Stomach (tissue), 4 donors: ENCODE results near the gene RUNX1.

ENCODE experiments used
- CTCF ChIP-seq, 7 experiments: fragments of 450-650 bp in 4 of 7; fragments of 200-600 bp in 3 of 7; sonication (generic) in 3 of 7; IDR thresholded peaks; one replicate each; pipeline ENCODE4 v1.5.1; 2016 to 2019; ENCODE audit warnings: antibody characterized with exemption in 7 of 7, control low read depth in 2 of 7, mild to moderate bottlenecking in 1 of 7
- EP300 ChIP-seq: sonication (generic); formaldehyde crosslinking; IDR thresholded peaks from one replicate; pipeline ENCODE4 v1.6.1; 2017; ENCODE audit warnings: antibody characterized with exemption
- POLR2A ChIP-seq, 4 donors: fragments of 450-650 bp; IDR thresholded peaks; one replicate each; pipeline ENCODE4 v1.6.1; 2016; ENCODE audit warnings: antibody characterized with exemption in 4 of 4, control low read depth in 2 of 4, mild to moderate bottlenecking in 1 of 4, moderate library complexity in 1 of 4
- POLR2AphosphoS5 ChIP-seq, 3 donors: sonication (generic); formaldehyde crosslinking; IDR thresholded peaks; one replicate each; pipeline ENCODE4 v1.6.1; 2016; ENCODE audit warnings: antibody characterized with exemption in 3 of 3

DNA sequence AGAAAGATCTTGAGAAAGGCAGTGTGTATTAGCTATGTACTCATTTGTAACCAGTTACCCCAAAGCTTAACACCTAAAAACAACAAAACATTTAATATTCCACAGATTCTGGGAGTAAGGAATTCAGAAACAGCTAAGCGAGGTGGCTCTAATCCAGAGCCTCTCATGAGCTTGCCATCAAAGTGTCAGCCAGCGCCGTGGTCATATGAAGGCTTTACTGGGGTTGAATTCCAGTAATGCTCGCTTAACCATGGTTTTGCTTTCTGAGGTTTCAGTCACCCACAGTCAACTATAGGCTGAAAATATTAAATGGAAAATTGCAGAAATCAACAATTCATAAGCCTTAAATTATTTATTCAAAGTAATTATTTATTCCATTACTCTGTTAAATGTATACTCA, 278.5 kb downstream of the RUNX1 start:
- TF ChIP-seq POLR2AphosphoS5 (IDR thresholded peaks at IDR 0.05) (no peak), POLR2A (IDR thresholded peaks at IDR 0.05) (no peak), CTCF (IDR thresholded peaks at IDR 0.05) (no peak), EP300 (no peak)
